Measurements from ENCODE around the gene TCF23.

The TCF23 gene

GRCh38 chr2:27134781-27135477 is 13.9 kb upstream of the TCF23 start:
- Histone ChIP-seq H2BK15ac (ENCODE audit: low read length) (peak overlapping the region; percentile 6), H3K14ac (ENCODE audit: low read length) (no peak overlapping the region), H3K27ac (replicated peaks; ENCODE audit: low read length) (no peak overlapping the region), H3K36me3 (replicated peaks in 1 of 2; ENCODE audit: control insufficient read depth in 2 of 2, insufficient read depth in 2 of 2, low read length in 2 of 2) (peaks cover 24 to 33% of the 10 kb centered on the region in 2 donors), H2AFZ (ENCODE audit: low read length) (peak overlapping the region; percentile 98), H2AK5ac (ENCODE audit: low read depth, low read length) (peak overlapping the region; percentile 95), H3K27me3 (ENCODE audit: control insufficient read depth in 3 of 3, insufficient read depth in 3 of 3, low read depth in 1 of 3, low read length in 3 of 3) (peaks cover 0 to 25% (median 0%) of the 10 kb centered on the region in 3 experiments), H4K91ac (ENCODE audit: low read depth, low read length, poor library complexity) (peak overlapping the region; percentile 75), H3K23ac (ENCODE audit: low read depth, low read length, poor library complexity) (peak overlapping the region; percentile 92), H2BK120ac (ENCODE audit: low read depth, low read length) (no peak overlapping the region), H3K4me3 (ENCODE audit: low read length in 2 of 2) (peak overlapping the region in 1 of 2 donors; percentile 30), H3K18ac (ENCODE audit: low read length) (peak overlapping the region; percentile 75), H2BK5ac (ENCODE audit: low read length) (no peak overlapping the region), H3K9me3 (replicated peaks in 1 of 2; ENCODE audit: control insufficient read depth in 2 of 2, insufficient read depth in 1 of 2, low read depth in 1 of 2, low read length in 2 of 2) (no peaks in the 10 kb centered on the region), H3K4me1 (ENCODE audit: control insufficient read depth in 2 of 2, insufficient read depth in 1 of 2, low read depth in 1 of 2, low read length in 2 of 2) (peaks cover 5 to 8% of the 10 kb centered on the region in 2 donors), H3K4ac (ENCODE audit: low read length) (peak overlapping the region; percentile 26), H2BK12ac (ENCODE audit: low read length) (peak overlapping the region; percentile 73), H3K9ac (ENCODE audit: low read depth, low read length, poor library complexity) (no peak overlapping the region), H3K79me1 (ENCODE audit: low read depth, low read length) (peaks cover 9% of the 10 kb centered on the region), H3K4me2 (ENCODE audit: insufficient read depth, low read length, poor library complexity, severe bottlenecking) (peak overlapping the region; percentile 31), H4K8ac (ENCODE audit: low read depth, low read length) (peak overlapping the region; percentile 70)
- no peak for DNase-seq (ENCODE audit: low spot score)
- WGBS, 2 donors (ENCODE audit: extremely low coverage in 2 of 2, insufficient read length in 2 of 2, insufficient replicate concordance in 1 of 2) = no CpG with 5 or more reads among the region's 33 CpGs

GRCh38 chr2:27135478-27135955 is 13.3 kb upstream of the TCF23 start:
- Histone ChIP-seq H3K9ac (ENCODE audit: low read depth, low read length, poor library complexity) (no peak overlapping the region), H3K18ac (ENCODE audit: low read length) (no peak overlapping the region), H3K14ac (ENCODE audit: low read length) (no peak overlapping the region), H2BK120ac (ENCODE audit: low read depth, low read length) (no peak overlapping the region), H2AFZ (ENCODE audit: low read length) (peak overlapping the region; percentile 98), H3K36me3 (replicated peaks in 1 of 2; ENCODE audit: control insufficient read depth in 2 of 2, insufficient read depth in 2 of 2, low read length in 2 of 2) (peaks cover 21 to 28% of the 10 kb centered on the region in 2 donors), H2BK5ac (ENCODE audit: low read length) (no peak overlapping the region), H3K4me2 (ENCODE audit: insufficient read depth, low read length, poor library complexity, severe bottlenecking) (no peak overlapping the region), H3K4ac (ENCODE audit: low read length) (no peak overlapping the region), H4K8ac (ENCODE audit: low read depth, low read length) (no peak overlapping the region), H3K4me1 (ENCODE audit: control insufficient read depth in 2 of 2, insufficient read depth in 1 of 2, low read depth in 1 of 2, low read length in 2 of 2) (peaks cover 5 to 8% of the 10 kb centered on the region in 2 donors), H4K91ac (ENCODE audit: low read depth, low read length, poor library complexity) (no peak overlapping the region), H2AK5ac (ENCODE audit: low read depth, low read length) (no peak overlapping the region), H3K4me3 (ENCODE audit: low read length in 2 of 2) (no peak overlapping the region), H3K23ac (ENCODE audit: low read depth, low read length, poor library complexity) (no peak overlapping the region), H3K9me3 (replicated peaks in 1 of 2; ENCODE audit: control insufficient read depth in 2 of 2, insufficient read depth in 1 of 2, low read depth in 1 of 2, low read length in 2 of 2) (no peaks in the 10 kb centered on the region), H3K27me3 (ENCODE audit: control insufficient read depth in 3 of 3, insufficient read depth in 3 of 3, low read depth in 1 of 3, low read length in 3 of 3) (peaks cover 0 to 25% (median 0%) of the 10 kb centered on the region in 3 experiments), H3K27ac (replicated peaks; ENCODE audit: low read length) (no peak overlapping the region), H3K79me1 (ENCODE audit: low read depth, low read length) (peaks cover 9% of the 10 kb centered on the region), H2BK12ac (ENCODE audit: low read length) (no peak overlapping the region), H2BK15ac (ENCODE audit: low read length) (no peak overlapping the region)
- DNase-seq (ENCODE audit: low spot score) = no peak
- WGBS, 2 donors (ENCODE audit: extremely low coverage in 2 of 2, insufficient read length in 2 of 2, insufficient replicate concordance in 1 of 2) = no CpG with 5 or more reads among the region's 12 CpGs

DNA sequence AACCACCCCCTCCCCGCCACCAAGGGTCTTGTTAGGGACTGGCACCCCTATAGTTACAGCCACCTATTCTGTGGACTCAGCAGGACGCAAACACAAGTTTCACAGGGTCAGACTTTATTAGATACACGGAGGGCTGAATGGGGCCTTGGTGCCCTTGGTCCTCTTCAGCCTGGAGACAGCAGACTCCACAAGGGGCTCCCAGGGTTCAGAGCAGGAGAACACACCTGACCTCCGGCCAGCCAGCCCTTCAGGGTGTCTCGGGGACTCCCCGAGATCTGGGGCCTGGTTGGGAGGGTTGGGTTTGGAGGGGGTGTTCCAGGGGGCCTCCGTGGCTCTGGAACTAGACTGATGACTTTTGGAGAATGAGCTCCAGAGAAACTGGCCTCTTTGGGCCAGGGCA is 12.1 kb upstream of the TCF23 start:
- peaks cover 0 to 25% (median 0%) of the 10 kb centered on the region in 3 experiments for H3K27me3 ChIP-seq (ENCODE audit: control insufficient read depth in 3 of 3, insufficient read depth in 3 of 3, low read depth in 1 of 3, low read length in 3 of 3)
- peaks cover 6% of the 10 kb centered on the region for H3K79me1 ChIP-seq (ENCODE audit: low read depth, low read length)
- no peak overlapping the region for H3K4me3 ChIP-seq (ENCODE audit: low read length in 2 of 2)
- H2BK5ac ChIP-seq (ENCODE audit: low read length) = no peak overlapping the region
- H3K27ac ChIP-seq (replicated peaks; ENCODE audit: low read length) = no peak overlapping the region
- DNase-seq (ENCODE audit: low spot score) = no peak
- H2AFZ ChIP-seq (ENCODE audit: low read length) = no peak overlapping the region
- peaks cover 8 to 15% of the 10 kb centered on the region in 2 donors for H3K36me3 ChIP-seq (replicated peaks in 1 of 2; ENCODE audit: control insufficient read depth in 2 of 2, insufficient read depth in 2 of 2, low read length in 2 of 2)
- no peak overlapping the region for H3K23ac ChIP-seq (ENCODE audit: low read depth, low read length, poor library complexity)
- H2AK5ac ChIP-seq (ENCODE audit: low read depth, low read length) = peak overlapping the region; percentile 5
- no peak overlapping the region for H3K18ac ChIP-seq (ENCODE audit: low read length)
- peaks cover 5 to 8% of the 10 kb centered on the region in 2 donors for H3K4me1 ChIP-seq (ENCODE audit: control insufficient read depth in 2 of 2, insufficient read depth in 1 of 2, low read depth in 1 of 2, low read length in 2 of 2)
- no CpG with 5 or more reads among the region's 7 CpGs for WGBS, 2 donors (ENCODE audit: extremely low coverage in 2 of 2, insufficient read length in 2 of 2, insufficient replicate concordance in 1 of 2)
- no peak overlapping the region for H4K91ac ChIP-seq (ENCODE audit: low read depth, low read length, poor library complexity)
- no peaks in the 10 kb centered on the region for H3K9me3 ChIP-seq (replicated peaks in 1 of 2; ENCODE audit: control insufficient read depth in 2 of 2, insufficient read depth in 1 of 2, low read depth in 1 of 2, low read length in 2 of 2)
- H3K9ac ChIP-seq (ENCODE audit: low read depth, low read length, poor library complexity) = no peak overlapping the region
- H3K4ac ChIP-seq (ENCODE audit: low read length) = no peak overlapping the region
- no peak overlapping the region for H3K4me2 ChIP-seq (ENCODE audit: insufficient read depth, low read length, poor library complexity, severe bottlenecking)
- no peak overlapping the region for H2BK120ac ChIP-seq (ENCODE audit: low read depth, low read length)
- H2BK15ac ChIP-seq (ENCODE audit: low read length) = no peak overlapping the region
- H2BK12ac ChIP-seq (ENCODE audit: low read length) = no peak overlapping the region
- no peak overlapping the region for H4K8ac ChIP-seq (ENCODE audit: low read depth, low read length)
- no peak overlapping the region for H3K14ac ChIP-seq (ENCODE audit: low read length)

- DNase-seq (ENCODE audit: low spot score) = no peak
- no peak overlapping the region for H3K4me2 ChIP-seq (ENCODE audit: insufficient read depth, low read length, poor library complexity, severe bottlenecking)
- H3K79me1 ChIP-seq (ENCODE audit: low read depth, low read length) = peaks cover 6% of the 10 kb centered on the region
- peak overlapping the region; percentile 40 for H3K23ac ChIP-seq (ENCODE audit: low read depth, low read length, poor library complexity)
- no peak overlapping the region for H3K14ac ChIP-seq (ENCODE audit: low read length)
- H2BK12ac ChIP-seq (ENCODE audit: low read length) = no peak overlapping the region
- H2BK5ac ChIP-seq (ENCODE audit: low read length) = no peak overlapping the region
- no peak overlapping the region for H3K27ac ChIP-seq (replicated peaks; ENCODE audit: low read length)
- no peak overlapping the region for H3K4me3 ChIP-seq (ENCODE audit: low read length in 2 of 2)
- WGBS, 2 donors (ENCODE audit: extremely low coverage in 2 of 2, insufficient read length in 2 of 2, insufficient replicate concordance in 1 of 2) = no CpG with 5 or more reads among the region's 21 CpGs
- no peak overlapping the region for H3K9ac ChIP-seq (ENCODE audit: low read depth, low read length, poor library complexity)
- H4K8ac ChIP-seq (ENCODE audit: low read depth, low read length) = no peak overlapping the region
- peaks cover 5 to 8% of the 10 kb centered on the region in 2 donors for H3K36me3 ChIP-seq (replicated peaks in 1 of 2; ENCODE audit: control insufficient read depth in 2 of 2, insufficient read depth in 2 of 2, low read length in 2 of 2)
- H3K27me3 ChIP-seq (ENCODE audit: control insufficient read depth in 3 of 3, insufficient read depth in 3 of 3, low read depth in 1 of 3, low read length in 3 of 3) = peaks cover 0 to 25% (median 0%) of the 10 kb centered on the region in 3 experiments
- no peak overlapping the region for H2BK120ac ChIP-seq (ENCODE audit: low read depth, low read length)
- H2AK5ac ChIP-seq (ENCODE audit: low read depth, low read length) = peak overlapping the region; percentile 60
- peak overlapping the region; percentile 71 for H2BK15ac ChIP-seq (ENCODE audit: low read length)
- H3K4me1 ChIP-seq (ENCODE audit: control insufficient read depth in 2 of 2, insufficient read depth in 1 of 2, low read depth in 1 of 2, low read length in 2 of 2) = peaks cover 5 to 8% of the 10 kb centered on the region in 2 donors
- no peak overlapping the region for H3K4ac ChIP-seq (ENCODE audit: low read length)
- H2AFZ ChIP-seq (ENCODE audit: low read length) = peak overlapping the region; percentile 29
- no peaks in the 10 kb centered on the region for H3K9me3 ChIP-seq (replicated peaks in 1 of 2; ENCODE audit: control insufficient read depth in 2 of 2, insufficient read depth in 1 of 2, low read depth in 1 of 2, low read length in 2 of 2)
- peak overlapping the region; percentile 27 for H3K18ac ChIP-seq (ENCODE audit: low read length)
- H4K91ac ChIP-seq (ENCODE audit: low read depth, low read length, poor library complexity) = no peak overlapping the region
Measured at GRCh38 chr2:27137322-27137935, 11.4 kb upstream of the TCF23 start.

Measured in neuronal stem cell (in vitro differentiated cells).